Measurements from ENCODE around the gene SORL1. TPM values are rescaled to one million over a fixed set of nuclear protein-coding genes. Genes with fewer than 3 reads are reported as not detected.

SORL1 gene
- total RNA-seq, 1 donor from 2014 or later, result 7.1 TPM

DNA sequence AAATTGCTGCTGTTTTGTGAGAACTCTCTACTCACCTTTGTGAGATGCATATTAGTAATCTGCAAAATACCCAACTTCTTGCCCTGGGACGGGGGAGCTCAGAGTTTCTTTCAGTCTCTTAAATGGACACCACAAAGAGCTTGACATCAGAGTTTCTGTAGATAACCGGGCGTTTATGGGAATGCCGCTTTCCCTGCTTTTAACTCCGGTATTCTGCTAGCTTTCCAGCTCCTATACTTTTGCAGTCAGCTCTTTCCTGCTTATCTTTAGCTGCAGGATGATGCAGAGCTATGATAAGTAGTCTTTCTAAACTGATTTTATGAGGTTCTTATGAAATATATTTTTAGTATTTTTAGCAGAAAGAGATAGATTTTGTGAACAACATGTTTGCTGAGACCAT is 155.2 kb downstream of the SORL1 start:
- DNase-seq, result no peak
- no peak overlapping the region for H3K27ac ChIP-seq (replicated peaks)
- no peak overlapping the region for H3K4me3 ChIP-seq
- intact Hi-C loops (cut with micrococcal nuclease), result no loop called here
- TF ChIP-seq, protein P1, sequence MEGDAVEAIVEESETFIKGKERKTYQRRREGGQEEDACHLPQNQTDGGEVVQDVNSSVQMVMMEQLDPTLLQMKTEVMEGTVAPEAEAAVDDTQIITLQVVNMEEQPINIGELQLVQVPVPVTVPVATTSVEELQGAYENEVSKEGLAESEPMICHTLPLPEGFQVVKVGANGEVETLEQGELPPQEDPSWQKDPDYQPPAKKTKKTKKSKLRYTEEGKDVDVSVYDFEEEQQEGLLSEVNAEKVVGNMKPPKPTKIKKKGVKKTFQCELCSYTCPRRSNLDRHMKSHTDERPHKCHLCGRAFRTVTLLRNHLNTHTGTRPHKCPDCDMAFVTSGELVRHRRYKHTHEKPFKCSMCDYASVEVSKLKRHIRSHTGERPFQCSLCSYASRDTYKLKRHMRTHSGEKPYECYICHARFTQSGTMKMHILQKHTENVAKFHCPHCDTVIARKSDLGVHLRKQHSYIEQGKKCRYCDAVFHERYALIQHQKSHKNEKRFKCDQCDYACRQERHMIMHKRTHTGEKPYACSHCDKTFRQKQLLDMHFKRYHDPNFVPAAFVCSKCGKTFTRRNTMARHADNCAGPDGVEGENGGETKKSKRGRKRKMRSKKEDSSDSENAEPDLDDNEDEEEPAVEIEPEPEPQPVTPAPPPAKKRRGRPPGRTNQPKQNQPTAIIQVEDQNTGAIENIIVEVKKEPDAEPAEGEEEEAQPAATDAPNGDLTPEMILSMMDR (IDR thresholded peaks at IDR 0.05; ENCODE audit: borderline replicate concordance), result no peak
- H3K4me1 ChIP-seq, result no peaks in the 10 kb centered on the region
- H3K9me3 ChIP-seq (replicated peaks), result no peaks in the 10 kb centered on the region
- no peaks in the 10 kb centered on the region for H3K27me3 ChIP-seq (ENCODE audit: low read depth)
- peaks cover 17% of the 10 kb centered on the region for H3K36me3 ChIP-seq

DNA sequence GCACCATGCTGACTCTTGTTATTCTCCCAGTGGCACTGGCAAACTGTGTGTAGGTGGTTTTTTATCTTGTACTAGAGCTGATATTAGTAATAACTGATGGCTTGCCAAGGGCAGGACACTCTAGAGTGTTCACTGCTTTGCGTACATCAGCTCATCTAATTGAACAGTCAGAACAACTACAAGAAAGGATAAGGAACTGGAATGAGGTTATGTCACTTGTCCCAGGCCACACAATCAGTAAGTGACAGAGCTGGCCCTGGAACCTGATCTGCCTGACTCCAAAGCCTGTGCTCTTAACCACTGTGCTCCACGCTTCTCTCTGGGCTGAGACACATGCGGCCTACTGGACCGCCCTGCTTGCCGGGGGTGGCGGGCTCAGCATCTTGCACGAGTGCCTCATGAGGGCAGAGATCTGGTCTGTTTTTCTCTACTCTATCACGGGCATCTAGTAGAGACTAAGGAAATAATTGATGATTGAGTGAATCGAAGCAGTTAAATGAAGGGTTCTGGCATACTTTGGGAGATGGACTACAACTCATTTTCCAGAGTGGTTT is 156.5 kb downstream of the SORL1 start:
- TF ChIP-seq, protein P1 (IDR thresholded peaks at IDR 0.05; ENCODE audit: borderline replicate concordance), result no peak
- H3K4me1 ChIP-seq, result no peaks in the 10 kb centered on the region
- no peak for DNase-seq
- no peaks in the 10 kb centered on the region for H3K27me3 ChIP-seq (ENCODE audit: low read depth)
- H3K27ac ChIP-seq (replicated peaks), result no peak overlapping the region
- intact Hi-C loops (cut with micrococcal nuclease), result no loop called here
- H3K9me3 ChIP-seq (replicated peaks), result no peaks in the 10 kb centered on the region
- H3K36me3 ChIP-seq, result peaks cover 17% of the 10 kb centered on the region
- no peak overlapping the region for H3K4me3 ChIP-seq

DNA sequence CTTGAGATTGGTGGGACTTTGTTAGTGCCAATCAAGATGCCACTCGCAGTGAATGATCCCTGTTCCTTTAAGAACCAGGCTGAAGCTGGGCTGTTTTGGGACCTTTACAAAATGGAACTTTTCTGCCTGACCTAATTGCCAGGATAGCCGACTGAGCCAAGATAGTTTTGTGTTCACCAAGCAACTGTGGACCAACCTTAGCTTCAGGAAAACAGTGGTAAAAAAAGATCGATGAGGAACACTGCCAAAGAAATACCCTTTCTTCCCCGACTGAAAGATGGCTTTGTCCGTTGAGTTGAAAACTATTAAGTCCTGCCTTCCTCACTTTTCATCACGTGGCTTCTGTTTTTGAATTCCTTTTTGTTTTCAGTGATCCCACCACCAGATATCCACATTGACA is 158.6 kb downstream of the SORL1 start:
- TF ChIP-seq, protein P1 (IDR thresholded peaks at IDR 0.05; ENCODE audit: borderline replicate concordance), result no peak
- no peak overlapping the region for H3K27ac ChIP-seq (replicated peaks)
- H3K27me3 ChIP-seq (ENCODE audit: low read depth), result no peaks in the 10 kb centered on the region
- intact Hi-C loops (cut with micrococcal nuclease), result no loop called here
- peaks cover 12% of the 10 kb centered on the region for H3K36me3 ChIP-seq
- no peak for DNase-seq
- no peak overlapping the region for H3K4me3 ChIP-seq
- H3K4me1 ChIP-seq, result no peaks in the 10 kb centered on the region
- H3K9me3 ChIP-seq (replicated peaks), result no peaks in the 10 kb centered on the region

DNA sequence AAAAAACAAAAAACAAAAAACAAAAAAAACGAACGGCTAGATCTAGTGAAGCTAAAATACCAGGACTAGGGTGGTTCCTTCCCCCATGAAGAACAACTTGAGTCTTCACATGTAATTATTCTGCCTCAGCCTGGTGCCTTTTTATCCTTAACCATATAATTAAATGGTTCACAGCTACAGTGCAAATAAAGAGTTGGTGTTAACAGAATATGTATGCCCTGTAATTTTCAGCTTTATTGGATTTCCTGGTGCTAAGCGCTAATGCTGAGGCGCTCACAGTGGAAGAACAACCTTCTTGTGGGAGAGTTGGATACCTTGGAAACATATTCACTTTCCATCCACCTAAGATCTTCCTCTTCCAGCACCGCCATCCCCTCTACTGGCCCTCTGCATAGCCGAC is 159.1 kb downstream of the SORL1 start:
- no peak overlapping the region for H3K27ac ChIP-seq (replicated peaks)
- intact Hi-C loops (cut with micrococcal nuclease), result no loop called here
- no peak overlapping the region for H3K4me3 ChIP-seq
- no peaks in the 10 kb centered on the region for H3K9me3 ChIP-seq (replicated peaks)
- peaks cover 8% of the 10 kb centered on the region for H3K36me3 ChIP-seq
- H3K27me3 ChIP-seq (ENCODE audit: low read depth), result no peaks in the 10 kb centered on the region
- no peaks in the 10 kb centered on the region for H3K4me1 ChIP-seq
- DNase-seq, result no peak
- TF ChIP-seq, protein P1 (IDR thresholded peaks at IDR 0.05; ENCODE audit: borderline replicate concordance), result no peak

DNA sequence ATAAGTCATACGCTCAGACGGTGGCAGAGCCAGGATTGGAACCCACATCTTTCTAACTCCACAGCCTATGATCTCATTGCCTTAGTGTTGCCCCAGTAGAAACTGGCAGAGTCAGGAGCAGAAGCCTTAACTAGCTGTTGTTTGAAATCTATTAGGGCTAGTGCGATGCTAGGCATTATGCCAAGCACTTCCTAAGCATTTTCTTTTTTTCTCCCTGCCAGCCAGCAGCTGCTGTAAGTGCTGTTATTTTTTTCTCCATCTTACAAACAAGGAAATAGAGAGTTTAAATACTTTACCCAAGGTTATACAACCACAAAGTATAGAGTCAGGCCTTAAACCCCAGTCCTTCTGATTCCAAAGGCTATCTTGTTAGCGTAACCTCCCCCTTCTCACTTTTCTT is 161.6 kb downstream of the SORL1 start:
- no peak for DNase-seq
- peaks cover 3% of the 10 kb centered on the region for H3K36me3 ChIP-seq
- no peak overlapping the region for H3K27ac ChIP-seq (replicated peaks)
- TF ChIP-seq, protein P1 (IDR thresholded peaks at IDR 0.05; ENCODE audit: borderline replicate concordance), result no peak
- no peak overlapping the region for H3K4me3 ChIP-seq
- intact Hi-C loops (cut with micrococcal nuclease), result no loop called here
- no peaks in the 10 kb centered on the region for H3K4me1 ChIP-seq
- no peaks in the 10 kb centered on the region for H3K27me3 ChIP-seq (ENCODE audit: low read depth)
- H3K9me3 ChIP-seq (replicated peaks), result no peaks in the 10 kb centered on the region
